Panc1 (cell line): ENCODE data around the gene HOXA10. TPM values are rescaled to one million over a fixed set of nuclear protein-coding genes. Genes with fewer than 3 reads are reported as not detected.

Source experiments
- ATAC-seq: fragments of 200-7000 bp; cut with Tn5 transposase; 2 replicates; pipeline ENCODE4 v1.9.1; 2020; ENCODE audit warnings: mild to moderate bottlenecking, moderate library complexity
- BruUV-seq: library from RNA; stranded (reverse); fragments of 400-500 nt; replicated peaks from 2 replicates; lab custom pipeline; 2021; lab: Mats Ljungman, UMichigan
- CTCF ChIA-PET: fragments of 300-600 bp; sonication (Branson Sonifier 250); formaldehyde crosslinking; loops from one replicate; lab custom pipeline; 2022; ENCODE audit warnings: antibody characterized with exemption; lab: Charles Lee
- POLR2A ChIA-PET: fragments of 300-600 bp; sonication (Branson Sonifier 250); formaldehyde crosslinking; loops from one replicate; lab custom pipeline; 2022; ENCODE audit warnings: antibody characterized with exemption; lab: Charles Lee
- DNase-seq: peaks from one replicate; pipeline ENCODE4 v3.0.0-alpha.2; 2010; ENCODE audit warnings: low read depth, low spot score
- H3K27ac ChIP-seq: 2 replicates; pipeline ENCODE4 v1.5.1; 2011; ENCODE audit warnings: mild to moderate bottlenecking, low read length, inconsistent platforms
- H3K27me3 ChIP-seq: fragments of 200-500 bp; sonication (Bioruptor generic); 2 replicates; pipeline ENCODE4 v1.6.0; 2014; ENCODE audit warnings: low read length, inconsistent platforms; ENCODE audit not compliant: control insufficient read depth, insufficient read depth
- H3K36me3 ChIP-seq: fragments of 200-500 bp; sonication (Bioruptor generic); 2 replicates; pipeline ENCODE4 v1.5.1; 2014; ENCODE audit warnings: inconsistent platforms, mild to moderate bottlenecking, low read length, moderate library complexity; ENCODE audit not compliant: control insufficient read depth, insufficient read depth
- H3K4me1 ChIP-seq: 2 replicates; pipeline ENCODE4 v1.5.1; 2011; ENCODE audit warnings: inconsistent platforms, mild to moderate bottlenecking, low read length, moderate library complexity; ENCODE audit not compliant: control insufficient read depth, insufficient read depth
- H3K4me3 ChIP-seq, 2 experiments: 2 replicates each; pipeline ENCODE4 v1.5.1; 2011 to 2012; ENCODE audit warnings: low read depth in 2 of 2, low read length in 2 of 2, mild to moderate bottlenecking in 2 of 2, inconsistent platforms in 1 of 2, moderate library complexity in 1 of 2
- H3K9me3 ChIP-seq: fragments of 200-500 bp; sonication (Bioruptor generic); 2 replicates; pipeline ENCODE4 v1.5.1; 2014; ENCODE audit warnings: low read depth, mild to moderate bottlenecking, inconsistent platforms, low read length, moderate library complexity; ENCODE audit not compliant: control insufficient read depth, insufficient read depth
- POLR2AphosphoS5 ChIP-seq: IDR thresholded peaks from 2 replicates; pipeline ENCODE4 v1.6.1; 2012; ENCODE audit warnings: mild to moderate bottlenecking, low read depth, low read length, moderate library complexity
- SIN3A ChIP-seq: IDR thresholded peaks from 2 replicates; pipeline ENCODE4 v1.6.1; 2012; ENCODE audit warnings: low read depth, mild to moderate bottlenecking, low read length, moderate library complexity, borderline replicate concordance; ENCODE audit not compliant: insufficient read depth
- TCF7L2 ChIP-seq: IDR thresholded peaks from 2 replicates; pipeline ENCODE4 v1.6.1; 2011; ENCODE audit warnings: mild to moderate bottlenecking, low read depth, low read length, inconsistent platforms
- in situ Hi-C: cut with HindIII; loops from 2 replicates; pipeline ENCODE4 v1.10.0; 2016; ENCODE audit warnings: low sequenced_read_pairs, low pct_unique_long_range_greater_than_20kb
- intact Hi-C: fragments of 100-400 bp; cut with micrococcal nuclease; formaldehyde crosslinking; loops from one replicate; pipeline ENCODE4 v1.10.0; 2022; ENCODE audit not compliant: unreplicated experiment
- total RNA-seq: library from RNA; stranded (reverse); gene quantifications from one replicate; pipeline ENCODE4 v1.2.1, GENCODE V29; 2021; ENCODE audit not compliant: unreplicated experiment
- TF ChIP-seq, protein P1 (sequence below): fragments of 450-650 bp; IDR thresholded peaks from 2 replicates; pipeline ENCODE4 v1.5.1; 2017; ENCODE audit warnings: mild to moderate bottlenecking
- TF ChIP-seq, protein P2 (sequence below), 2 experiments: IDR thresholded peaks; 2 replicates each; pipeline ENCODE4 v1.6.1; 2011 to 2012; ENCODE audit warnings: low read depth in 2 of 2, control low read depth in 1 of 2, low read length in 1 of 2, mild to moderate bottlenecking in 1 of 2, moderate library complexity in 1 of 2; ENCODE audit not compliant: insufficient read depth in 1 of 2

The HOXA10 gene
- total RNA-seq, 1 experiment from 2014 or later = 0.41 TPM

GRCh38 chr7:27197137-27198042, 23.3 kb upstream of the HOXA10 start:
- no peak for DNase-seq
- in situ Hi-C loops = no loop called here

DNA sequence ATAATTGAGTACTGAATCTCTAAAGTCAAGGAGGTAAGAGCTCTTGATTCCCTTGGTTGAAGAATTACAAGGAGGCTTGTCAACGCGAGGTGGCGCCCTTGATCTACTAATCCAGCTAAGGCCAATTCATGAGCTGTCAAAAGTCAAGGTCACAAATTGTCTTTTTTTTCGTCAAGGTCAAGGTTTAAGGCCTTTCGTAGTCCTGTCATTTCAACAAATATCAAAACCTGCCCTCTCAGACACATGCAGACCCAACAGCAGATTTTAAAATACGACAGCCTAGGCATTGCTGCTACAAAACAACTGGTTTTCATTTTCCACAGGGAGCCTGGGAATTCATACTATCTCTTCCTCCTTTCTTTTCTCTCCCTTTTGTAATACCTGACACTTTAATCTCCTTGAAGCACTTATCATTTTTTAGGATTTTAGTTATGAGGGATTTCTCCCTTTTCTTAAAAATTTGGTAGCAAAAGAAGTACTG, 22.2 kb upstream of the HOXA10 start:
- ChIA-PET CTCF (interaction anchor here (0.6 to 1.4 kb wide), 13 partner anchors 14 to 900 kb away, joined by 3 to 5 read pairs (median 4); no protein-coding TSS in a partner anchor), POLR2A (no interaction called here)
- in situ Hi-C loops = no loop called here
- Histone ChIP-seq H3K4me3 (no peak overlapping the region), H3K4me1 (peaks cover 10% of the 10 kb centered on the region), H3K9me3 (no peaks in the 10 kb centered on the region), H3K36me3 (peaks cover 2% of the 10 kb centered on the region; the same call in 1 of the 2 replicates), H3K27ac (no peak overlapping the region), H3K27me3 (no peaks in the 10 kb centered on the region; the same call in 1 of the 2 replicates)
- DNase-seq (peak; percentile 66), ATAC-seq (no peak)
- intact Hi-C loops = loop anchor here (1.0 to 5.0 kb wide), 6 partner anchors 380 to 901 kb away; no protein-coding TSS in a partner anchor
- BruUV-seq = no TSS peak
- TF ChIP-seq, protein P1, sequence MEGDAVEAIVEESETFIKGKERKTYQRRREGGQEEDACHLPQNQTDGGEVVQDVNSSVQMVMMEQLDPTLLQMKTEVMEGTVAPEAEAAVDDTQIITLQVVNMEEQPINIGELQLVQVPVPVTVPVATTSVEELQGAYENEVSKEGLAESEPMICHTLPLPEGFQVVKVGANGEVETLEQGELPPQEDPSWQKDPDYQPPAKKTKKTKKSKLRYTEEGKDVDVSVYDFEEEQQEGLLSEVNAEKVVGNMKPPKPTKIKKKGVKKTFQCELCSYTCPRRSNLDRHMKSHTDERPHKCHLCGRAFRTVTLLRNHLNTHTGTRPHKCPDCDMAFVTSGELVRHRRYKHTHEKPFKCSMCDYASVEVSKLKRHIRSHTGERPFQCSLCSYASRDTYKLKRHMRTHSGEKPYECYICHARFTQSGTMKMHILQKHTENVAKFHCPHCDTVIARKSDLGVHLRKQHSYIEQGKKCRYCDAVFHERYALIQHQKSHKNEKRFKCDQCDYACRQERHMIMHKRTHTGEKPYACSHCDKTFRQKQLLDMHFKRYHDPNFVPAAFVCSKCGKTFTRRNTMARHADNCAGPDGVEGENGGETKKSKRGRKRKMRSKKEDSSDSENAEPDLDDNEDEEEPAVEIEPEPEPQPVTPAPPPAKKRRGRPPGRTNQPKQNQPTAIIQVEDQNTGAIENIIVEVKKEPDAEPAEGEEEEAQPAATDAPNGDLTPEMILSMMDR = peak; percentile 89
- TF ChIP-seq SIN3A (no peak), POLR2AphosphoS5 (no peak)

More at GRCh38 chr7:27197137-27198042, 23.3 kb upstream of the HOXA10 start:
- Histone ChIP-seq H3K4me1 (peaks cover 17% of the 10 kb centered on the region), H3K36me3 (peaks cover 2% of the 10 kb centered on the region; the same call in 1 of the 2 replicates), H3K4me3 (no peak overlapping the region), H3K27ac (no peak overlapping the region), H3K27me3 (no peaks in the 10 kb centered on the region; the same call in 1 of the 2 replicates), H3K9me3 (no peaks in the 10 kb centered on the region)
- BruUV-seq = no TSS peak
- intact Hi-C loops = loop anchor here (2.0 to 5.0 kb wide), 5 partner anchors 379 to 900 kb away; no protein-coding TSS in a partner anchor
- POLR2A ChIA-PET = no interaction called here
- CTCF ChIA-PET = interaction anchor here (0.5 kb wide), 1 partner anchor 452 kb away, joined by 5 read pairs; no protein-coding TSS in a partner anchor
- no peak for ATAC-seq
- TF ChIP-seq, protein P1 = no peak
- TF ChIP-seq POLR2AphosphoS5 = no peak

- peaks cover 2% of the 10 kb centered on the region; the same call in 1 of the 2 replicates for H3K36me3 ChIP-seq
- no peak for DNase-seq
- POLR2A ChIA-PET = no interaction called here
- no peaks in the 10 kb centered on the region; the same call in 1 of the 2 replicates for H3K27me3 ChIP-seq
- no peaks in the 10 kb centered on the region for H3K9me3 ChIP-seq
- H3K27ac ChIP-seq = no peak overlapping the region
- in situ Hi-C loops (no loop called here), intact Hi-C loops (loop anchor here (5.0 kb wide), 3 partner anchors 412 to 902 kb away; no protein-coding TSS in a partner anchor)
- no TSS peak for BruUV-seq
- peaks cover 4% of the 10 kb centered on the region; the same call in 1 of the 2 replicates for H3K4me1 ChIP-seq
- no peak for ATAC-seq
- CTCF ChIA-PET = interaction anchor here (0.6 kb wide), 1 partner anchor 13 kb away, joined by 7 read pairs; no protein-coding TSS in a partner anchor
- no peak for TF ChIP-seq TCF7L2
- TF ChIP-seq, protein P1 = no peak
- TF ChIP-seq, protein P2, sequence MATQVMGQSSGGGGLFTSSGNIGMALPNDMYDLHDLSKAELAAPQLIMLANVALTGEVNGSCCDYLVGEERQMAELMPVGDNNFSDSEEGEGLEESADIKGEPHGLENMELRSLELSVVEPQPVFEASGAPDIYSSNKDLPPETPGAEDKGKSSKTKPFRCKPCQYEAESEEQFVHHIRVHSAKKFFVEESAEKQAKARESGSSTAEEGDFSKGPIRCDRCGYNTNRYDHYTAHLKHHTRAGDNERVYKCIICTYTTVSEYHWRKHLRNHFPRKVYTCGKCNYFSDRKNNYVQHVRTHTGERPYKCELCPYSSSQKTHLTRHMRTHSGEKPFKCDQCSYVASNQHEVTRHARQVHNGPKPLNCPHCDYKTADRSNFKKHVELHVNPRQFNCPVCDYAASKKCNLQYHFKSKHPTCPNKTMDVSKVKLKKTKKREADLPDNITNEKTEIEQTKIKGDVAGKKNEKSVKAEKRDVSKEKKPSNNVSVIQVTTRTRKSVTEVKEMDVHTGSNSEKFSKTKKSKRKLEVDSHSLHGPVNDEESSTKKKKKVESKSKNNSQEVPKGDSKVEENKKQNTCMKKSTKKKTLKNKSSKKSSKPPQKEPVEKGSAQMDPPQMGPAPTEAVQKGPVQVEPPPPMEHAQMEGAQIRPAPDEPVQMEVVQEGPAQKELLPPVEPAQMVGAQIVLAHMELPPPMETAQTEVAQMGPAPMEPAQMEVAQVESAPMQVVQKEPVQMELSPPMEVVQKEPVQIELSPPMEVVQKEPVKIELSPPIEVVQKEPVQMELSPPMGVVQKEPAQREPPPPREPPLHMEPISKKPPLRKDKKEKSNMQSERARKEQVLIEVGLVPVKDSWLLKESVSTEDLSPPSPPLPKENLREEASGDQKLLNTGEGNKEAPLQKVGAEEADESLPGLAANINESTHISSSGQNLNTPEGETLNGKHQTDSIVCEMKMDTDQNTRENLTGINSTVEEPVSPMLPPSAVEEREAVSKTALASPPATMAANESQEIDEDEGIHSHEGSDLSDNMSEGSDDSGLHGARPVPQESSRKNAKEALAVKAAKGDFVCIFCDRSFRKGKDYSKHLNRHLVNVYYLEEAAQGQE (IDR thresholded peaks at IDR 0.05; ENCODE audit: insufficient read depth in 1 of 2, low read depth in 2 of 2, low read length in 1 of 2) = no peak
- no peak for TF ChIP-seq SIN3A
- TF ChIP-seq POLR2AphosphoS5 = no peak
- H3K4me3 ChIP-seq = no peak overlapping the region
These were observed 20.7 kb upstream of the HOXA10 start for GRCh38 chr7:27194686-27195379.
